ENCODE measurements around the gene AP3S2.

Gene AP3S2

DNA sequence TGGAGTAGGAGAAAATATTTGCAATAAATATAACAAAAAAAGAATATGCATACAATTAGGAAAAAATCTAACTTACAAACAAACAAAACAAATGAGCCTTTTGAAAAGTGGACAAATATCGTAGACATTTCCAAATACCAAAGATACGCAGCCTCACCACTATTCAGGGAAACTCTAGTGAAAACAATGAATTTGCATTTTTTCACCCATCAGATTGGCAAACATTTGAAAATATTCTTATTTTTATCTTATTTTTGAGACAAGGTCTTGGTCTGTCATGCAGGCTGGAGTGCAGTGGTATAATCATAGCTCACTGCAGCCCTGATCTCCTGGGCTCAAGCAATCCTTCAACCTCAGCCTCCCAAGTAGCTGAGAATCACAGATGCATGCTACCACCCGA is 15.5 kb downstream of the AP3S2 start:
- H3K9me3 Mint-ChIP-seq, result no peaks in the 10 kb centered on the region
- TF ChIP-seq, protein P1, sequence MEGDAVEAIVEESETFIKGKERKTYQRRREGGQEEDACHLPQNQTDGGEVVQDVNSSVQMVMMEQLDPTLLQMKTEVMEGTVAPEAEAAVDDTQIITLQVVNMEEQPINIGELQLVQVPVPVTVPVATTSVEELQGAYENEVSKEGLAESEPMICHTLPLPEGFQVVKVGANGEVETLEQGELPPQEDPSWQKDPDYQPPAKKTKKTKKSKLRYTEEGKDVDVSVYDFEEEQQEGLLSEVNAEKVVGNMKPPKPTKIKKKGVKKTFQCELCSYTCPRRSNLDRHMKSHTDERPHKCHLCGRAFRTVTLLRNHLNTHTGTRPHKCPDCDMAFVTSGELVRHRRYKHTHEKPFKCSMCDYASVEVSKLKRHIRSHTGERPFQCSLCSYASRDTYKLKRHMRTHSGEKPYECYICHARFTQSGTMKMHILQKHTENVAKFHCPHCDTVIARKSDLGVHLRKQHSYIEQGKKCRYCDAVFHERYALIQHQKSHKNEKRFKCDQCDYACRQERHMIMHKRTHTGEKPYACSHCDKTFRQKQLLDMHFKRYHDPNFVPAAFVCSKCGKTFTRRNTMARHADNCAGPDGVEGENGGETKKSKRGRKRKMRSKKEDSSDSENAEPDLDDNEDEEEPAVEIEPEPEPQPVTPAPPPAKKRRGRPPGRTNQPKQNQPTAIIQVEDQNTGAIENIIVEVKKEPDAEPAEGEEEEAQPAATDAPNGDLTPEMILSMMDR (IDR thresholded peaks at IDR 0.05), result no peak
- H3K27ac Mint-ChIP-seq, result no peak overlapping the region
- H3K36me3 Mint-ChIP-seq (ENCODE audit: low read depth), result peaks cover 48% of the 10 kb centered on the region
- H3K4me1 Mint-ChIP-seq, result no peaks in the 10 kb centered on the region
- no peak for DNase-seq
- peaks cover 8% of the 10 kb centered on the region for H3K27me3 Mint-ChIP-seq (ENCODE audit: low read depth, poor library complexity)
- no peak overlapping the region for H3K4me3 Mint-ChIP-seq

DNA sequence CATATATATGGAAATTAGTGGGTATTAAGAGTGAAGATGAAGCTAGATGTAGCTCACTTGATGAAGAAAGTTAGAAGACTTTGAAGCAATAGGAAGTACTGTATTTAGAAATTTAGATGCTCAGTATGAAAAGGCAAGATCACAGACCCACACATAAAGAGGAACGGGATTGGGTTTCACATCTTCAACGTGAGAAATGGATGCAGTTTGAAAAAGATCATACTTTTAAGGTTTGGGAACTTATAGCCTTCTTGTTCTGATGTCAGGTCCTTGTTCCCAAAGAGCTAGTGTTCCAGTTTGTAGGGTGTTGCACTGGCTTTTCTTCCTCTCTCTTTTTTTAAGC is 16.7 kb downstream of the AP3S2 start:
- Mint-ChIP-seq H3K9me3 (no peaks in the 10 kb centered on the region), H3K4me3 (no peak overlapping the region), H3K4me1 (no peaks in the 10 kb centered on the region), H3K27ac (no peak overlapping the region), H3K36me3 (ENCODE audit: low read depth) (peaks cover 49% of the 10 kb centered on the region), H3K27me3 (ENCODE audit: low read depth, poor library complexity) (peaks cover 8% of the 10 kb centered on the region)
- TF ChIP-seq, protein P1 (IDR thresholded peaks at IDR 0.05), result no peak
- DNase-seq, result no peak

DNA sequence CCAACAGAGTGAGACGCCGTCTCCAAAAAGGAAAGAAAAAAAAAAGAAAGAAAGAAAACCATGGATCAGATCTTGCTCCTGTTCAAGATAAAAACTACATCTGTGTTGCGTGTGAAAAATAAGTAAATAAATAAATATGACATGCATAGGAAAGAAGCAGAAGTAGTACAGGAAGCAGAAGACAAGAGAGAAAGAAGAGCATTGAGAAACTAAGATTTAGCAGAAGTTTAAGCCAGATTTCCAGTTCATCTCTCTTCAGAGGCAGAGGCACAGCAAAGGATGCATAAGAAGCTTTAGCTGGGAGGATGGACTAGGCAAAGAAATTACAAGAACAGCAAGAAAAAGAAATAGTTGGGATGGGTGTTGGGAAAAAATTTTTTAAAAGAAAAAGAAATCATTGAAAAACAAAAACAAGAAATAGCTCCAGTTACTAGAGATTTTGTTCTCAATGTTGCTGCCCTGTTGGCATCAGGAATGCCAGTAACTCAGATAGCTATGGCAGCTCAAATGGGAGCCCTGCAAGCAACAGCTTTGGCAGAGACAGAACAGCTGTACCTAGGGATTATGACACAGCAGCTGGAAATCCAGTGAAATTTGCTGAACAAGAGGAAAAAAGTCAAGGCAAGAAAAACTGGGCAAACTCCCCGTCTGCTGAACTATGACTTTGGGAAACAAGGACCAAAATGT is 17.3 kb downstream of the AP3S2 start:
- Mint-ChIP-seq H3K9me3 (no peaks in the 10 kb centered on the region), H3K36me3 (ENCODE audit: low read depth) (peaks cover 53% of the 10 kb centered on the region), H3K4me1 (no peaks in the 10 kb centered on the region), H3K4me3 (no peak overlapping the region), H3K27me3 (ENCODE audit: low read depth, poor library complexity) (peaks cover 8% of the 10 kb centered on the region), H3K27ac (peak overlapping the region; percentile 66)
- TF ChIP-seq, protein P1 (IDR thresholded peaks at IDR 0.05), result no peak
- no peak for DNase-seq

DNA sequence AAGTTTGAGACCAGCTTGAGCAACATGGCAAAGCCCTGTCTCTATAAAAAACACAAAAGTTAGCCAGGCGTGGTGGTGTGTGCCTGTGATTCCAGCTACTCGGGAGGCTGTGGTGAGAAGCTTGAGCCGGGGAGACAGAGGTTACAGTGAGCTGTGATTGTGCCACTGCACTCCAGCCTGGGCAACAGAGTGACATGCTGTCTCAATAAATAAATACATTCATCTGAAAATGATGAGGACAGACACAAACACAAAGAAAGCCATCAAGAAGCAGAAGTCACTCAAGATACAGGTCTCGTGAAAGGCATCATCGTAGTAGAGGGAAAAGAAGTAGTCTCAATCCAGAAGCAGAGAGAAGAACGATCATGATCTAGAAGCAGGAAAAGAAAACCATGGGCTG is 18.1 kb downstream of the AP3S2 start:
- Mint-ChIP-seq H3K4me1 (no peaks in the 10 kb centered on the region), H3K9me3 (no peaks in the 10 kb centered on the region), H3K27ac (no peak overlapping the region), H3K36me3 (ENCODE audit: low read depth) (peaks cover 53% of the 10 kb centered on the region), H3K27me3 (ENCODE audit: low read depth, poor library complexity) (peaks cover 8% of the 10 kb centered on the region), H3K4me3 (no peak overlapping the region)
- no peak for DNase-seq
- TF ChIP-seq, protein P1 (IDR thresholded peaks at IDR 0.05), result no peak

DNA sequence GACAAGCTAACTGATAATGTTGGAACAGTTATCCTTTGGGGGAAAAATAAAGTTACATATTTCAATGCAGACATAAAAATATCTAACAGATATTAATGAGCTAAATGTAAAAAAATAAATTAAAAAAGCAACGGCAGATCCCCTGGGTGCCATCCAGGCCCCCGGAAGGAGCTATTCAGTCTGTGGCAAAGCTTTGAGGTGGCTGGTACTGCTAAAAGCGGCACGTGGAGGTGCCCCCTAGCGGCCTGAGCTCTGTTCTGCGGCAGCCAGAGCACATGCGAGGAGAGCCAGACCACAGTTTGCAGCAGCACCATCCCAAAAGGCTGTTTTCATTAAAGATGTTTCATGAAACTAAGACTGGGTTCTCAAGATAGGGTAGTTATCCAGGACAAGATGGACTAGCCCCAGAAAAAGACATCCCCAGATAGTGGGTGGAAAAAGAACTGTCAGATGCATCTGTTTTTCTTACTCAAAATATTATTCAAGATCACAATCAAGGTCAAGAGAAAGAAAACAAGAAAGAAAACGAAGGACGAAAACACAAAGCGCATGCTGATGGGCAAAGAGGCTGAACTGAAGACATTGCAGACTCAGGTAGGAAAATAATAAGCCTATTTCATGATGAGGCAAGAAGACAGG is 18.7 kb downstream of the AP3S2 start:
- DNase-seq, result peak; percentile 83
- TF ChIP-seq, protein P1 (IDR thresholded peaks at IDR 0.05), result peak; percentile 95
- Mint-ChIP-seq H3K4me1 (no peaks in the 10 kb centered on the region), H3K36me3 (ENCODE audit: low read depth) (peaks cover 58% of the 10 kb centered on the region), H3K27me3 (ENCODE audit: low read depth, poor library complexity) (peaks cover 8% of the 10 kb centered on the region), H3K27ac (no peak overlapping the region), H3K4me3 (no peak overlapping the region), H3K9me3 (peaks cover 4% of the 10 kb centered on the region)
